ENCODE measurements around the gene MYL9.

Gene MYL9

DNA sequence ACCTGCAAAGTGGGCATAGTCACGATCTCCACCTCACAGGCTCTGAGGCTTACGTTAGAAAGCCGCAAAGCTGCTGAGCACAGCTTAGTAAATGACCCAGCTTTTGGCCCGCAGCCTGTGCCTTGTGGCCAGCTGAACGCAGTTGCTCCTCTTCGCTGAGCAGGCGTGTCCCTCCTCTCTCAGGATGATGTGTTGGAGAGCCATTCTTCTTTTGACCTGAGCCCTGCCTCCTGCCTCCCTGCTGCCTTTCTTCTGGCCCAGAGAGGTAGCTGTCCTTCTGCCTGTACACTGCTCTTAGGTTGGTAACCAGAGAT is 47.6 kb upstream of the MYL9 start:
- H3K4me1 ChIP-seq (ENCODE audit: insufficient read depth, low read length) = peaks cover 13% of the 10 kb centered on the region
- ATAC-seq (ENCODE audit: insufficient read depth, low read depth) (no peak), DNase-seq (no peak)
- peaks cover 26% of the 10 kb centered on the region for H3K36me3 ChIP-seq (ENCODE audit: insufficient read depth, low read length)
- H2AFZ ChIP-seq (ENCODE audit: low read depth, low read length) = no peak overlapping the region
- no peak overlapping the region for H3K4me3 ChIP-seq (ENCODE audit: low read depth in 1 of 2, low read length in 2 of 2)
- no peak overlapping the region for H3K9ac ChIP-seq (ENCODE audit: low read depth, low read length)
- peaks cover 36% of the 10 kb centered on the region for H4K20me1 ChIP-seq (ENCODE audit: insufficient read depth, low read length)
- TF ChIP-seq EZH2 (IDR thresholded peaks at IDR 0.05; ENCODE audit: borderline replicate concordance, low read depth, low read length, severe bottlenecking) = no peak
- no peak for TF ChIP-seq CTCF (IDR thresholded peaks at IDR 0.05; ENCODE audit: borderline replicate concordance, extremely low read depth, low read length, poor library complexity, severe bottlenecking)
- no peaks in the 10 kb centered on the region for H3K27me3 ChIP-seq (ENCODE audit: insufficient read depth, low read length, poor library complexity)
- no peak overlapping the region for H3K4me2 ChIP-seq (ENCODE audit: insufficient read depth, low read length)
- peaks cover 4% of the 10 kb centered on the region for H3K79me2 ChIP-seq (ENCODE audit: insufficient read depth, low read length)
- no peak overlapping the region for H3K27ac ChIP-seq (ENCODE audit: low read length)
- no peaks in the 10 kb centered on the region for H3K9me3 ChIP-seq (ENCODE audit: insufficient read depth, low read length, severe bottlenecking)

DNA sequence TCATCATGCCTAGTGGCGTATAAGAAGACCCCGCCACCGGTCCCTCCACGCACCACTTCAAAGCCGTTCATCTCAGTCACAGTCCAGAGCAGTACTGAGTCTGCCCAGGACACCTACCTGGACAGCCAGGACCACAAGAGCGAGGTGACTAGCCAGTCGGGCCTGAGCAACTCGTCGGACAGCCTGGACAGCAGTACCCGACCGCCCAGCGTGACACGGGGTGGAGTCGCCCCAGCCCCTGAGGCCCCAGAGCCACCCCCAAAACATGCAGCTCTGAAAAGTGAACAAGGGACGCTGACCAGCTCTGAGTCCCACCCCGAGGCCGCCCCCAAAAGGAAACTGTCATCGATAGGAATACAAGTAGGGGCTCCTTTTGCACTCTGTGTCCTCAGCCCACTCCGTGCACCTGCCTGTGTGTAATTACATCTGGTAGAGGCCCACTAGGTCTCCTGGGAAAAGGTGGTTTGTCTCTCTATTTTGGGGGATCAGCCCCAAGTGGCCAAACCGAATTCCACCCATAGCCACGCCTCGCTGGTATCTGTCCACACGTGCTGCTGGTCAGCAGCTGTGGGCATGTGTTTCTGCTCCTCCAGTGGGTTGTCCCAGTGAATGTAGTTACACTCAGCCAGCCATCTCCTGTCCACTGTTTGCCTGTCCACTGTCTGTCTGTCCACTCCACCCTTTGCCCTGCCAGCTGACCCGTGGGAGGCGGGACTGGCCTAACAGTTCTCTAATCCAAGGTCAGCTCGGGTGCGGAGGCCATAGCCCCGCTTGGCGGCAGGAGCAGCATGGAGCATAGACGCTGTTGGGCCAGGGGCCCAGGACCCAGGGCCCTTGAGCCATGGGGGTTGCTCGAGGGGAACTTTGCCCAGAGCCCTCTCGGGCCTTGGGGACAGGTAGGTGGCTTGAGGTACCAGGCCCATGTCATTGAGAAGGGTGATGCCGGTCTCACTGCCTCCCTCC is 44.3 kb upstream of the MYL9 start:
- Histone ChIP-seq H2AFZ (ENCODE audit: low read depth, low read length) (no peak overlapping the region), H3K4me3 (ENCODE audit: low read depth in 1 of 2, low read length in 2 of 2) (no peak overlapping the region), H3K27ac (ENCODE audit: low read length) (no peak overlapping the region), H4K20me1 (ENCODE audit: insufficient read depth, low read length) (peaks cover 22% of the 10 kb centered on the region), H3K27me3 (ENCODE audit: insufficient read depth, low read length, poor library complexity) (no peaks in the 10 kb centered on the region), H3K4me2 (ENCODE audit: insufficient read depth, low read length) (no peak overlapping the region), H3K9ac (ENCODE audit: low read depth, low read length) (no peak overlapping the region), H3K9me3 (ENCODE audit: insufficient read depth, low read length, severe bottlenecking) (no peaks in the 10 kb centered on the region), H3K79me2 (ENCODE audit: insufficient read depth, low read length) (peaks cover 4% of the 10 kb centered on the region; the same call in 1 of the 2 replicates), H3K36me3 (ENCODE audit: insufficient read depth, low read length) (peaks cover 42% of the 10 kb centered on the region), H3K4me1 (ENCODE audit: insufficient read depth, low read length) (peaks cover 4% of the 10 kb centered on the region)
- DNase-seq = no peak
- no peak for ATAC-seq (ENCODE audit: insufficient read depth, low read depth)
- TF ChIP-seq EZH2 (IDR thresholded peaks at IDR 0.05; ENCODE audit: borderline replicate concordance, low read depth, low read length, severe bottlenecking) (no peak), CTCF (IDR thresholded peaks at IDR 0.05; ENCODE audit: borderline replicate concordance, extremely low read depth, low read length, poor library complexity, severe bottlenecking) (no peak)

- H3K36me3 ChIP-seq (ENCODE audit: insufficient read depth, low read length) = peaks cover 42% of the 10 kb centered on the region
Observed at GRCh38 chr20:36497856-36498255, 43.5 kb upstream of the MYL9 start.

More at GRCh38 chr20:36497856-36498255, 43.5 kb upstream of the MYL9 start:
- Histone ChIP-seq H3K9ac (ENCODE audit: low read depth, low read length) (no peak overlapping the region), H3K27me3 (ENCODE audit: insufficient read depth, low read length, poor library complexity) (no peaks in the 10 kb centered on the region), H3K27ac (ENCODE audit: low read length) (no peak overlapping the region), H3K4me1 (ENCODE audit: insufficient read depth, low read length) (no peaks in the 10 kb centered on the region), H2AFZ (ENCODE audit: low read depth, low read length) (no peak overlapping the region), H4K20me1 (ENCODE audit: insufficient read depth, low read length) (peaks cover 15% of the 10 kb centered on the region; the same call in 1 of the 2 replicates), H3K79me2 (ENCODE audit: insufficient read depth, low read length) (peaks cover 4% of the 10 kb centered on the region; the same call in 1 of the 2 replicates), H3K9me3 (ENCODE audit: insufficient read depth, low read length, severe bottlenecking) (no peaks in the 10 kb centered on the region), H3K4me2 (ENCODE audit: insufficient read depth, low read length) (no peak overlapping the region), H3K4me3 (ENCODE audit: low read depth in 1 of 2, low read length in 2 of 2) (no peak overlapping the region)
- ATAC-seq (ENCODE audit: insufficient read depth, low read depth) (no peak), DNase-seq (no peak)
- TF ChIP-seq EZH2 (IDR thresholded peaks at IDR 0.05; ENCODE audit: borderline replicate concordance, low read depth, low read length, severe bottlenecking) = no peak
- no peak for TF ChIP-seq CTCF (IDR thresholded peaks at IDR 0.05; ENCODE audit: borderline replicate concordance, extremely low read depth, low read length, poor library complexity, severe bottlenecking)
